Skeletal muscle tissue (tissue), 4 donors: ENCODE data around the gene CHST15. TPM values are rescaled to one million over a fixed set of nuclear protein-coding genes. Genes with fewer than 3 reads are reported as not detected.

Experiments
- H3K27ac ChIP-seq: one replicate; pipeline ENCODE4 v1.7.0; 2013; ENCODE audit warnings: mild to moderate bottlenecking, low read depth, low read length, inconsistent platforms
- H3K27me3 ChIP-seq, 3 donors: one replicate each; pipeline ENCODE4 v1.7.0; 2013; ENCODE audit warnings: low read length in 3 of 3; ENCODE audit not compliant: control insufficient read depth in 3 of 3, insufficient read depth in 3 of 3
- H3K36me3 ChIP-seq, 3 donors: one replicate each; pipeline ENCODE4 v1.7.0; 2013; ENCODE audit warnings: low read length in 3 of 3; ENCODE audit not compliant: control insufficient read depth in 3 of 3, insufficient read depth in 3 of 3
- H3K4me1 ChIP-seq, 3 donors: one replicate each; pipeline ENCODE4 v1.7.0; 2013; ENCODE audit warnings: low read length in 3 of 3, mild to moderate bottlenecking in 3 of 3; ENCODE audit not compliant: control insufficient read depth in 3 of 3, insufficient read depth in 3 of 3
- H3K4me3 ChIP-seq, 3 donors: one replicate each; pipeline ENCODE4 v1.7.0; 2013; ENCODE audit warnings: low read length in 3 of 3
- H3K9ac ChIP-seq, 3 donors: one replicate each; pipeline ENCODE4 v1.7.0; 2013; ENCODE audit warnings: low read length in 3 of 3, mild to moderate bottlenecking in 3 of 3, moderate library complexity in 2 of 3, low read depth in 1 of 3
- H3K9me3 ChIP-seq, 3 donors: one replicate each; pipeline ENCODE4 v1.7.0; 2013; ENCODE audit warnings: low read length in 3 of 3; ENCODE audit not compliant: control insufficient read depth in 3 of 3
- total RNA-seq: library from RNA; depleted of rRNA; stranded (reverse); fragments of >200 nt; gene quantifications from one replicate; pipeline ENCODE4 v1.2.3, GENCODE V29; 2014
- donor health status: Osteomylitis.

CHST15 gene
- total RNA-seq, 1 donor from 2014 or later, result 19.3 TPM

- H3K4me1 ChIP-seq, result peaks cover 0 to 12% (median 0%) of the 10 kb centered on the region in 3 donors
- no peak overlapping the region for H3K9ac ChIP-seq
- H3K27ac ChIP-seq, result no peak overlapping the region
- H3K27me3 ChIP-seq, result no peaks in the 10 kb centered on the region
- H3K9me3 ChIP-seq, result no peaks in the 10 kb centered on the region
- H3K36me3 ChIP-seq, result peaks cover 0 to 10% (median 2%) of the 10 kb centered on the region in 3 donors
- no peak overlapping the region for H3K4me3 ChIP-seq
Measured at GRCh38 chr10:124002391-124003069, 90.9 kb downstream of the CHST15 start.

GRCh38 chr10:124001391-124002148 lies 91.8 kb downstream of the CHST15 start:
- Histone ChIP-seq H3K27me3 (no peaks in the 10 kb centered on the region), H3K9ac (no peak overlapping the region), H3K27ac (no peak overlapping the region), H3K4me1 (peaks cover 0 to 11% (median 0%) of the 10 kb centered on the region in 3 donors), H3K9me3 (no peaks in the 10 kb centered on the region), H3K4me3 (no peak overlapping the region), H3K36me3 (peaks cover 0 to 4% (median 2%) of the 10 kb centered on the region in 3 donors)

DNA sequence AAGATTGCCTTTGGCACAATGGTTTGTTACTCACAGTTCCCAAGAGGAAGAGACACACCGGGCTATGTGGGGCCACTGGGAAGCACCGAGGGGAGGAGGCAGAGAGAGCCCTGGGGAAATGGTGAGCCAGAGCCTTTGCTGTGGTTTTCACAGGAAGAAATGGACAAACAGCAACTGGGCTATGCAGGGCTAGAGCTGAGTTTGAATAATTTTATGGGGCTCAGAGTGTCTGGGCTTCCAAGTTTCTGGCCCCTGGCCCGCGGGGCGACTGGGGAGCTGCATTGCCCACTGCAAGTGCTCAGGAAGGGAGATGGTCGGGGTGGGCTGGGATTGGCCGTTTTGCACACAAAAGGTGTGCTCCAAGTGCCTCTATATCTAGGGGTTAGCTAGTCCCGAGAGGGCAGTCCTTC lies 92.6 kb downstream of the CHST15 start:
- no peaks in the 10 kb centered on the region for H3K36me3 ChIP-seq

DNA sequence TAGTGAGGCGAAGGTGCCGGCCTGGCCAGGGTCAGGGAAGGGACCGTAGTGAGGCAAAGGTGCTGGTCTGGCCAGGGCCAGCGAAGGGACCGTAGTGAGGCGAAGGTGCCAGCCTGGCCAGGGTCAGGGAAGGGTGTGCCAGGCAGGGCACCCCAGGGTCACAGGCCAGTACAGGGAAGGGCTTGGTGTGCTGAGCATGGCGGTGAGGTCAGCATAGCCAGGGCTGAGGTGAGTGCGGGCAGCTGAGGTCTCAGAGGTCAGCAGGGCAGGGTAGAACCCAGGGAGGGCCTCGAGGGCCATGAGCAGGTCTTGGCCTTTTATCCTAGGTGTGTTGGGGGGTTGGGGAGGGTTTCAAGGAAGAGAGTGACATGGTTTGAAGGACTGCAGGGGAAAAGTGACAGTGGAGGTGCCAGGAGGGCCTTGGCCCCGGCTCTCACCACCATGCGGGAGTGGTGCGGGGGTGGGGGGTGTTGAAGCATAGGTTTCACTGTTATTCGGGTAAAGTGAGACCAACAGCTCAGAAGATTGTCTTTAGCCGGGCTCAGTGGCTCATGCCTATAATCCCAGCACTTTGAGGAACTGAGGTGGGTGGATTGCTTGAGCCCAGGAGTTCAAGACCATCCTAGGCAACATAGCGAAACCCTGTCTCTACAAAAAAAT lies 93.3 kb downstream of the CHST15 start:
- H3K9me3 ChIP-seq, result no peaks in the 10 kb centered on the region
- H3K27me3 ChIP-seq, result peaks cover 0 to 2% (median 0%) of the 10 kb centered on the region in 3 donors
- no peak overlapping the region for H3K27ac ChIP-seq
- H3K4me3 ChIP-seq, result no peak overlapping the region
- peaks cover 7 to 12% (median 8%) of the 10 kb centered on the region in 3 donors for H3K4me1 ChIP-seq
- H3K9ac ChIP-seq, result no peak overlapping the region
- no peaks in the 10 kb centered on the region for H3K36me3 ChIP-seq

More for the DNA sequence above, 92.6 kb downstream of the CHST15 start:
- H3K27ac ChIP-seq, result no peak overlapping the region
- no peak overlapping the region for H3K9ac ChIP-seq
- H3K4me3 ChIP-seq, result no peak overlapping the region
- H3K9me3 ChIP-seq, result no peaks in the 10 kb centered on the region
- H3K27me3 ChIP-seq, result no peaks in the 10 kb centered on the region
- H3K4me1 ChIP-seq, result peaks cover 0 to 10% (median under 1%) of the 10 kb centered on the region in 3 donors

- Histone ChIP-seq H3K27ac (no peak overlapping the region), H3K4me3 (no peak overlapping the region), H3K9me3 (no peaks in the 10 kb centered on the region), H3K27me3 (peaks cover 3 to 7% (median 3%) of the 10 kb centered on the region in 3 donors), H3K9ac (no peak overlapping the region), H3K4me1 (peaks cover 11 to 20% (median 15%) of the 10 kb centered on the region in 3 donors), H3K36me3 (no peaks in the 10 kb centered on the region)
Measured at GRCh38 chr10:123999261-123999660, 94.1 kb downstream of the CHST15 start.

- Histone ChIP-seq H3K36me3 (no peaks in the 10 kb centered on the region), H3K4me1 (peaks cover 11 to 24% (median 15%) of the 10 kb centered on the region in 3 donors), H3K27me3 (peaks cover 10 to 15% (median 11%) of the 10 kb centered on the region in 3 donors), H3K9me3 (no peaks in the 10 kb centered on the region), H3K4me3 (no peak overlapping the region), H3K9ac (no peak overlapping the region), H3K27ac (no peak overlapping the region)
Measured at GRCh38 chr10:123998197-123999141, 94.9 kb downstream of the CHST15 start.

DNA sequence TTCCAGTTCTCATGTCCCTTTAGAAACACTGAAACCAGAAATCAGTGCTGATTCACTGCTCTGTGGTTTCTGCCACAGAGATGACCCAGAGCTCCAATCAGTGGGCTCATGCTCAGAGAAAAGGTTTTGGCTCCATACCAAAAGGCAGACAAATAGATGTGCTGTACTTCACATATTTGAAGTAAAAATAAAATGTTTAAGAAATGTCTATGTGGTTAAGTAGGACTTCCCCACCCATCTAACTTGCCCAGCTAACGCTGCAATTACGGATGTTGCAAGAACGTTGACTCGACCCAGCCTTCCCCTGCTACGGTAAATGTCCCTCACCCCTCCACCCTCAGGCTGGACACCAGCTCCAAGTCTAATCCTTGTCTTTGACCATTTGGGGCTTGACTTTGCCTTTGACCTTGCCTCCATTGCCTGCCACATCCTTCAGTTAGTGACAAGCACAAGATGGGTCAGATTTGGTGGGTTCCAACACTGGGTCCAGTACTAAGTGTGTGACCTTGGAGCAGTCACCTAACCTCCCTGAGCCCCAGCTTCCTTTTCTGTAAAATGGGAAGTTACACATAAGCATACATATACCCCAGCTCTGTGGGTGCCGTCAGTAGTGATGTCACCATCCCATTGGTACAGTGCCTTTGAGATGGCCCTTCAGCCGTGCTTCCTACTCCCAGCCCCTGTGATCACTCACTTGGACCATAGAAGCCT lies 95.8 kb downstream of the CHST15 start:
- Histone ChIP-seq H3K27me3 (peaks cover 11 to 16% (median 14%) of the 10 kb centered on the region in 3 donors), H3K4me3 (no peak overlapping the region), H3K9me3 (no peaks in the 10 kb centered on the region), H3K9ac (no peak overlapping the region), H3K4me1 (peaks cover 11 to 24% (median 15%) of the 10 kb centered on the region in 3 donors), H3K36me3 (no peaks in the 10 kb centered on the region), H3K27ac (no peak overlapping the region)

GRCh38 chr10:123997013-123997412 lies 96.4 kb downstream of the CHST15 start:
- peaks cover 11 to 24% (median 15%) of the 10 kb centered on the region in 3 donors for H3K4me1 ChIP-seq
- H3K36me3 ChIP-seq, result no peaks in the 10 kb centered on the region
- no peak overlapping the region for H3K27ac ChIP-seq
- no peak overlapping the region for H3K4me3 ChIP-seq
- no peaks in the 10 kb centered on the region for H3K9me3 ChIP-seq
- peaks cover 15 to 20% (median 19%) of the 10 kb centered on the region in 3 donors for H3K27me3 ChIP-seq
- no peak overlapping the region for H3K9ac ChIP-seq

DNA sequence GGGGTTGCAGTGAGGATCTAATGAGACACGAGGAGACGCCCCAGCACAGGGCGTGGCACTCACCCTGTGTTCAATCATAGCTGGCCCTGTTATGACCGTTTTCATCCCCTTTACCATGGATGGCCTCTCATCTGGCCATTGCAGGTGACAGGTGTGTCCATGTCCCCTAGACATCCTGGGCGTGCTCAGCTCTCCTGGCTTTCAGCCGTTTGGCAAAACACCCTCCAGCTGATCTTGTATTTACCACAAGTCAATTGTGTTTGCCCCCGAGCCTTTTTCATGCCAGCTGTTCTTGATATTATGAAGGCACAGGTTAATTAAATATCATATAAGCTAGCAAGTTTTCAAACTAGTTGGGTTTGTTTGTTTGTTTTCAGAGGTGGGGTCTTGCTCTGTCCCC lies 97.1 kb downstream of the CHST15 start:
- H3K9me3 ChIP-seq, result no peaks in the 10 kb centered on the region
- peaks cover 11 to 26% (median 15%) of the 10 kb centered on the region in 3 donors for H3K4me1 ChIP-seq
- no peak overlapping the region for H3K4me3 ChIP-seq
- H3K9ac ChIP-seq, result no peak overlapping the region
- no peaks in the 10 kb centered on the region for H3K36me3 ChIP-seq
- H3K27me3 ChIP-seq, result peaks cover 19 to 22% (median 21%) of the 10 kb centered on the region in 3 donors
- H3K27ac ChIP-seq, result no peak overlapping the region
